Ascending aorta (tissue), 2 donors: Measurements from ENCODE around the gene STARD9. TPM values are rescaled to one million over a fixed set of nuclear protein-coding genes. Genes with fewer than 3 reads are reported as not detected.

ENCODE experiments used
- DNase-seq, 2 donors: peaks; one replicate each; pipeline ENCODE4 v3.0.0-alpha.2; 2019; ENCODE audit warnings: low spot score in 2 of 2
- H3K27ac ChIP-seq, 2 donors: fragments of 200-600 bp; sonication (generic); one replicate each; pipeline ENCODE4 v1.5.1; 2016 to 2017; ENCODE audit warnings: mild to moderate bottlenecking in 1 of 2
- H3K27me3 ChIP-seq: fragments of 200-600 bp; sonication (generic); one replicate; pipeline ENCODE4 v1.5.1; 2017
- H3K36me3 ChIP-seq, 2 donors: fragments of 200-600 bp; sonication (generic); one replicate each; pipeline ENCODE4 v1.5.1; 2016
- H3K4me1 ChIP-seq, 2 donors: fragments of 200-600 bp; sonication (generic); one replicate each; pipeline ENCODE4 v1.5.1; 2016 to 2017; ENCODE audit warnings: mild to moderate bottlenecking in 1 of 2
- H3K4me3 ChIP-seq, 2 donors: fragments of 200-600 bp; sonication (generic); one replicate each; pipeline ENCODE4 v1.5.1; 2016 to 2017; ENCODE audit warnings: mild to moderate bottlenecking in 1 of 2
- H3K9me3 ChIP-seq, 2 donors: fragments of 200-600 bp; sonication (generic); one replicate each; pipeline ENCODE4 v1.5.1; 2016
- CTCF ChIP-seq, 3 experiments: fragments of 200-600 bp in 2 of 3; fragments of 450-650 bp in 1 of 3; sonication (generic) in 2 of 3; IDR thresholded peaks; one replicate each; pipeline ENCODE4 v1.5.1; 2016 to 2019; ENCODE audit warnings: antibody characterized with exemption in 3 of 3, mild to moderate bottlenecking in 1 of 3, moderate library complexity in 1 of 3
- intact Hi-C: fragments of 100-400 bp; cut with DNase I; formaldehyde crosslinking; loops from one replicate; pipeline ENCODE4 v1.15.1; 2023
- total RNA-seq: library from RNA; depleted of rRNA; stranded (reverse); fragments of >200 nt; gene quantifications from one replicate; pipeline ENCODE4 v1.1.0, GENCODE V29; 2016

STARD9 gene
- total RNA-seq, 1 donor from 2014 or later, result 62.7 TPM

- intact Hi-C loops, result no loop called here
- TF ChIP-seq CTCF (IDR thresholded peaks at IDR 0.05), result no peak
- Histone ChIP-seq H3K9me3 (no peaks in the 10 kb centered on the region), H3K27me3 (no peaks in the 10 kb centered on the region), H3K36me3 (peaks cover 65 to 94% of the 10 kb centered on the region in 2 donors), H3K27ac (no peak overlapping the region), H3K4me3 (no peak overlapping the region), H3K4me1 (peaks cover 4 to 7% of the 10 kb centered on the region in 2 donors)
- no peak for DNase-seq
These were observed 155.1 kb downstream of the STARD9 start for GRCh38 chr15:42730536-42730935.

- Histone ChIP-seq H3K9me3 (no peaks in the 10 kb centered on the region), H3K4me1 (peaks cover 9 to 14% of the 10 kb centered on the region in 2 donors), H3K36me3 (peaks cover 57 to 86% of the 10 kb centered on the region in 2 donors), H3K4me3 (no peak overlapping the region), H3K27me3 (no peaks in the 10 kb centered on the region), H3K27ac (no peak overlapping the region)
- intact Hi-C loops, result no loop called here
- no peak for DNase-seq
- no peak for TF ChIP-seq CTCF (IDR thresholded peaks at IDR 0.05)
These were observed 156.1 kb downstream of the STARD9 start for GRCh38 chr15:42731461-42731860.

GRCh38 chr15:42732095-42732827 lies 156.9 kb downstream of the STARD9 start:
- no peaks in the 10 kb centered on the region for H3K27me3 ChIP-seq
- DNase-seq, result no peak
- peaks cover 51 to 78% of the 10 kb centered on the region in 2 donors for H3K36me3 ChIP-seq
- peaks cover 9 to 15% of the 10 kb centered on the region in 2 donors for H3K4me1 ChIP-seq
- TF ChIP-seq CTCF (IDR thresholded peaks at IDR 0.05), result no peak
- no peak overlapping the region for H3K4me3 ChIP-seq
- no peak overlapping the region for H3K27ac ChIP-seq
- intact Hi-C loops, result no loop called here
- no peaks in the 10 kb centered on the region for H3K9me3 ChIP-seq

GRCh38 chr15:42733027-42733426 lies 157.6 kb downstream of the STARD9 start:
- Histone ChIP-seq H3K27me3 (no peaks in the 10 kb centered on the region), H3K4me1 (peaks cover 9 to 20% of the 10 kb centered on the region in 2 donors), H3K9me3 (no peaks in the 10 kb centered on the region), H3K36me3 (peaks cover 44 to 70% of the 10 kb centered on the region in 2 donors), H3K27ac (no peak overlapping the region), H3K4me3 (no peak overlapping the region)
- intact Hi-C loops, result no loop called here
- DNase-seq, result no peak
- TF ChIP-seq CTCF (IDR thresholded peaks at IDR 0.05), result no peak

GRCh38 chr15:42734076-42734672 lies 158.8 kb downstream of the STARD9 start:
- Histone ChIP-seq H3K9me3 (no peaks in the 10 kb centered on the region), H3K27me3 (no peaks in the 10 kb centered on the region), H3K4me1 (peaks cover 9 to 20% of the 10 kb centered on the region in 2 donors), H3K36me3 (peaks cover 33 to 59% of the 10 kb centered on the region in 2 donors), H3K4me3 (no peak overlapping the region), H3K27ac (no peak overlapping the region)
- intact Hi-C loops, result no loop called here
- no peak for TF ChIP-seq CTCF (IDR thresholded peaks at IDR 0.05)
- DNase-seq, result no peak
